Upper lobe of left lung (tissue), 4 donors: ENCODE measurements around the gene ITSN1.

Experiments used
- EP300 ChIP-seq, 4 donors: sonication (generic); formaldehyde crosslinking; IDR thresholded peaks; one replicate each; pipeline ENCODE4 v1.5.1; 2017; ENCODE audit warnings: antibody characterized with exemption in 4 of 4, control low read depth in 2 of 4
- POLR2A ChIP-seq, 4 donors: fragments of 450-650 bp; IDR thresholded peaks; one replicate each; pipeline ENCODE4 v1.5.1; 2016 to 2017; ENCODE audit warnings: antibody characterized with exemption in 4 of 4, mild to moderate bottlenecking in 2 of 4
- TF ChIP-seq, protein P1 (sequence below), 6 experiments: fragments of 450-650 bp in 4 of 6; fragments of 200-600 bp in 2 of 6; sonication (generic) in 2 of 6; IDR thresholded peaks; one replicate each; pipeline ENCODE4 v1.5.1; 2016 to 2019; ENCODE audit warnings: antibody characterized with exemption in 6 of 6

DNA sequence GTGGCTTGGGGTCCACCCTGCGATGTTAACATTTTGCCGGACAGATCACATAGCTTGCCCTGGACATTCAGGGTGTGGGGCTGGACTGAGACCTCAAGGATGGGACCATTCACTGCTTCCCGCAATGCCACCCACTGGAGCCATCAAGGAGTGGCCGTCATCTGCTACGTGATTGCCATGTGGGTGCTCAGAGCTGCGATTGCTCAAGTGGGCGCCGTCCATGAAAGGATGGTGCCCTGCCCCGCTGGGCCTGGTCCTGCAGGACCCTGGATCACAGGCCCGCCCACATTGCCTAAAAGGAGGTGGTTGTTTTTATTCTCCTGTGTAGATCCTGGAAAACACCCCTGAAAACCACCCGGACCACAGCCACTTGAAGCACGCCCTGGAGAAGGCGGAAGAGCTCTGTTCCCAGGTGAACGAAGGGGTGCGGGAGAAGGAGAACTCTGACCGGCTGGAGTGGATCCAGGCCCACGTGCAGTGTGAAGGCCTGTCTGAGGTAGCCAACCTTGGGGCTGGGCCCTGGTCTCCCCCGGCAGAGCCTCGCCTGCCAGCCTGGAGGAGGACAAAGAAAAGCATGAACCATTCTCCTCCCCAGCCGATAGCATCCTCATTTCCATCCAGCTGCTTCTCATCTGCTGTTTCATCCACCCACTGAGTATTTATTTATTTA lies 232.9 kb downstream of the ITSN1 start:
- TF ChIP-seq POLR2A (IDR thresholded peaks at IDR 0.05) (no peak), EP300 (IDR thresholded peaks at IDR 0.05) (no peak)
- TF ChIP-seq, protein P1, sequence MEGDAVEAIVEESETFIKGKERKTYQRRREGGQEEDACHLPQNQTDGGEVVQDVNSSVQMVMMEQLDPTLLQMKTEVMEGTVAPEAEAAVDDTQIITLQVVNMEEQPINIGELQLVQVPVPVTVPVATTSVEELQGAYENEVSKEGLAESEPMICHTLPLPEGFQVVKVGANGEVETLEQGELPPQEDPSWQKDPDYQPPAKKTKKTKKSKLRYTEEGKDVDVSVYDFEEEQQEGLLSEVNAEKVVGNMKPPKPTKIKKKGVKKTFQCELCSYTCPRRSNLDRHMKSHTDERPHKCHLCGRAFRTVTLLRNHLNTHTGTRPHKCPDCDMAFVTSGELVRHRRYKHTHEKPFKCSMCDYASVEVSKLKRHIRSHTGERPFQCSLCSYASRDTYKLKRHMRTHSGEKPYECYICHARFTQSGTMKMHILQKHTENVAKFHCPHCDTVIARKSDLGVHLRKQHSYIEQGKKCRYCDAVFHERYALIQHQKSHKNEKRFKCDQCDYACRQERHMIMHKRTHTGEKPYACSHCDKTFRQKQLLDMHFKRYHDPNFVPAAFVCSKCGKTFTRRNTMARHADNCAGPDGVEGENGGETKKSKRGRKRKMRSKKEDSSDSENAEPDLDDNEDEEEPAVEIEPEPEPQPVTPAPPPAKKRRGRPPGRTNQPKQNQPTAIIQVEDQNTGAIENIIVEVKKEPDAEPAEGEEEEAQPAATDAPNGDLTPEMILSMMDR (IDR thresholded peaks at IDR 0.05), result no peak
